Measurements from ENCODE around the gene CNNM2. TPM values are rescaled to one million over a fixed set of nuclear protein-coding genes. Genes with fewer than 3 reads are reported as not detected.
"Not testable (repeated sequence)": the region's sequence is repeated elsewhere in the genome, so short reads cannot be mapped to it uniquely, and the experiment has no call there.

Gene CNNM2
- total and polyA plus RNA-seq, 8 donors, result 2.0 to 8.9 (median 5.9) TPM

GRCh38 chr10:102962951-102963755, 45.1 kb downstream of the CNNM2 start:
- H3K36me3 ChIP-seq, result no peaks in the 10 kb centered on the region
- TF ChIP-seq CTCF (IDR thresholded peaks at IDR 0.05), result no peak
- H3K27ac ChIP-seq, result no peak overlapping the region
- no peak for FAIRE-seq
- no peaks in the 10 kb centered on the region for H3K9me3 ChIP-seq
- H3K4me3 ChIP-seq, result no peak overlapping the region
- intact Hi-C loops (cut with DNase I), result no loop called here
- DNase-seq, result no peak
- H3K4me1 ChIP-seq, result peaks cover 6 to 13% (median 9%) of the 10 kb centered on the region in 3 donors
- WGBS, 2 donors, result 62 to 66% methylated on average over 6 of the region's 6 CpGs
- H3K27me3 ChIP-seq, result no peaks in the 10 kb centered on the region
- ATAC-seq, result no peak

GRCh38 chr10:102963756-102964025, 45.6 kb downstream of the CNNM2 start:
- no peak for TF ChIP-seq CTCF (IDR thresholded peaks at IDR 0.05)
- no peak for FAIRE-seq
- H3K27me3 ChIP-seq, result no peaks in the 10 kb centered on the region
- H3K36me3 ChIP-seq, result no peaks in the 10 kb centered on the region
- peaks cover 6 to 13% (median 9%) of the 10 kb centered on the region in 3 donors for H3K4me1 ChIP-seq
- H3K27ac ChIP-seq, result no peak overlapping the region
- intact Hi-C loops (cut with DNase I), result no loop called here
- no peaks in the 10 kb centered on the region for H3K9me3 ChIP-seq
- 85 to 88% methylated on average over 2 of the region's 2 CpGs for WGBS, 2 donors
- H3K4me3 ChIP-seq, result no peak overlapping the region
- DNase-seq, result no peak
- no peak for ATAC-seq

GRCh38 chr10:102964064-102964463, 46.0 kb downstream of the CNNM2 start:
- H3K9me3 ChIP-seq; ATAC-seq; FAIRE-seq; H3K4me3 ChIP-seq; H3K27me3 ChIP-seq; H3K27ac ChIP-seq; H3K36me3 ChIP-seq; DNase-seq; intact Hi-C loops (cut with DNase I): not testable (repeated sequence)
- H3K4me1 ChIP-seq, result peaks cover 6 to 13% (median 9%) of the 10 kb centered on the region in 3 donors
- 90 to 98% methylated on average over 2 of the region's 2 CpGs for WGBS, 2 donors

- H3K4me3 ChIP-seq, result no peak overlapping the region
- WGBS, 2 donors, result 95 to 97% methylated on average over 8 of the region's 8 CpGs
- no peak for FAIRE-seq
- intact Hi-C loops (cut with DNase I), result no loop called here
- no peak for ATAC-seq
- no peak overlapping the region for H3K27ac ChIP-seq
- H3K4me1 ChIP-seq, result peaks cover 6 to 13% (median 9%) of the 10 kb centered on the region in 3 donors
- no peaks in the 10 kb centered on the region for H3K27me3 ChIP-seq
- no peak for TF ChIP-seq CTCF (IDR thresholded peaks at IDR 0.05)
- H3K36me3 ChIP-seq, result no peaks in the 10 kb centered on the region
- no peaks in the 10 kb centered on the region for H3K9me3 ChIP-seq
- DNase-seq, result no peak
Observed at GRCh38 chr10:102964713-102965112, 46.6 kb downstream of the CNNM2 start.

- 42 to 47% methylated on average over 7 of the region's 7 CpGs for WGBS, 2 donors
- intact Hi-C loops (cut with DNase I), result no loop called here
- ATAC-seq (peak in 2 of 4 donors; percentile 44 to 46), DNase-seq (no peak), FAIRE-seq (no peak)
- Histone ChIP-seq H3K36me3 (no peaks in the 10 kb centered on the region), H3K27me3 (no peaks in the 10 kb centered on the region), H3K27ac (no peak overlapping the region), H3K4me3 (no peak overlapping the region), H3K9me3 (no peaks in the 10 kb centered on the region), H3K4me1 (peaks cover 6 to 13% (median 9%) of the 10 kb centered on the region in 3 donors)
- TF ChIP-seq CTCF (IDR thresholded peaks at IDR 0.05), result no peak
Observed at GRCh38 chr10:102965311-102965851, 47.3 kb downstream of the CNNM2 start.

Data from pancreas (tissue), 10 donors.